GM12878 (cell line): ENCODE measurements around the gene IPO11. TPM values are rescaled to one million over a fixed set of nuclear protein-coding genes. Genes with fewer than 3 reads are reported as not detected.

Experiments used
- ATAC-seq: fragments of 200-7000 bp; cut with Tn5 transposase; 3 replicates; pipeline ENCODE4 v1.9.1; 2020; ENCODE audit warnings: mild to moderate bottlenecking, moderate library complexity
- BruUV-seq: library from RNA; stranded (reverse); fragments of 400-500 nt; replicated peaks from 2 replicates; lab custom pipeline; 2021; lab: Mats Ljungman, UMichigan
- CTCF ChIA-PET: fragments of 300-600 bp; sonication (Branson Sonifier 250); formaldehyde crosslinking; extraction: SDS; loops from one replicate; lab custom pipeline; 2021; ENCODE audit warnings: inconsistent platforms; lab: Yijun Ruan, JAX
- POLR2A ChIA-PET: fragments of 350-600 bp; formaldehyde crosslinking; extraction: SDS; loops from one replicate; lab custom pipeline; 2021; ENCODE audit warnings: inconsistent platforms; lab: Charles Lee
- RAD21 ChIA-PET: fragments of 300-600 bp; sonication (Branson Sonifier 250); formaldehyde crosslinking; loops from one replicate; lab custom pipeline; 2023; ENCODE audit warnings: antibody characterized with exemption; ENCODE audit not compliant: unreplicated experiment; lab: Charles Lee
- SMC1A ChIA-PET: fragments of 300-600 bp; sonication (Branson Sonifier 250); formaldehyde crosslinking; loops from one replicate; lab custom pipeline; 2023; ENCODE audit not compliant: unreplicated experiment, uncharacterized antibody; lab: Charles Lee
- DNase-seq: peaks from one replicate; pipeline ENCODE4 v3.0.0-alpha.2; 2011; ENCODE audit warnings: low read depth, low spot score
- FAIRE-seq: peaks from 3 replicates; lab custom pipeline; 2011; peaks lifted over from hg19 to GRCh38; lab: Jason Lieb, UNC
- H2AFZ ChIP-seq: 2 replicates; pipeline ENCODE4 v1.6.0; 2011; ENCODE audit warnings: low read depth, low read length, control low read depth; ENCODE audit not compliant: control insufficient read depth
- H3K27ac ChIP-seq: 2 replicates; pipeline ENCODE4 v1.5.1; 2011; ENCODE audit warnings: control low read depth; ENCODE audit not compliant: control insufficient read depth, insufficient read depth
- H3K27me3 ChIP-seq, 2 experiments: replicated peaks in 1 of 2; 2 replicates each; pipeline versions ENCODE4 v1.6.0 to v1.6.1; 2011; ENCODE audit warnings: low read length in 1 of 2; ENCODE audit not compliant: control insufficient read depth in 2 of 2, insufficient read depth in 2 of 2
- H3K36me3 ChIP-seq, 2 experiments: 2 replicates each; pipeline ENCODE4 v1.5.1; 2011; ENCODE audit warnings: low read length in 1 of 2; ENCODE audit not compliant: control insufficient read depth in 2 of 2, insufficient read depth in 2 of 2
- H3K4me1 ChIP-seq: 2 replicates; pipeline ENCODE4 v1.6.1; 2011; ENCODE audit warnings: mild to moderate bottlenecking, low read length, moderate library complexity, mixed read lengths; ENCODE audit not compliant: control insufficient read depth, insufficient read depth
- H3K4me2 ChIP-seq: 2 replicates; pipeline ENCODE4 v1.6.0; 2011; ENCODE audit warnings: control low read depth; ENCODE audit not compliant: control insufficient read depth, insufficient read depth
- H3K4me3 ChIP-seq: fragments of 200-600 bp; sonication (generic); 2 replicates; pipeline ENCODE4 v1.5.1; 2016
- H3K79me2 ChIP-seq: 2 replicates; pipeline ENCODE4 v1.6.0; 2011; ENCODE audit warnings: low read length; ENCODE audit not compliant: control insufficient read depth, insufficient read depth
- H3K9ac ChIP-seq: 2 replicates; pipeline ENCODE4 v1.8.0; 2011; ENCODE audit warnings: low read length, control low read depth, mixed read lengths; ENCODE audit not compliant: control insufficient read depth, insufficient read depth
- H3K9me3 ChIP-seq: replicated peaks from 3 replicates; pipeline ENCODE4 v1.5.1; 2011; ENCODE audit warnings: mild to moderate bottlenecking, low read length; ENCODE audit not compliant: control insufficient read depth, insufficient read depth
- H4K20me1 ChIP-seq: 2 replicates; pipeline ENCODE4 v1.6.0; 2011; ENCODE audit not compliant: control insufficient read depth, insufficient read depth
- EP300 ChIP-seq, 2 experiments: fragments of 150-350 bp in 1 of 2; IDR thresholded peaks; 2 replicates each; pipeline ENCODE4 v1.6.1; 2011 to 2012; ENCODE audit warnings: low read depth in 2 of 2, low read length in 2 of 2, borderline replicate concordance in 1 of 2, improper control_type of control experiment in 1 of 2, inconsistent platforms in 1 of 2; ENCODE audit not compliant: control insufficient read depth in 1 of 2
- PBX3 ChIP-seq: IDR thresholded peaks from 2 replicates; pipeline ENCODE4 v1.6.1; 2011; ENCODE audit warnings: mild to moderate bottlenecking, low read depth, low read length, moderate library complexity; ENCODE audit not compliant: insufficient replicate concordance
- SPI1 ChIP-seq: IDR thresholded peaks from 2 replicates; pipeline ENCODE4 v1.6.1; 2011; ENCODE audit warnings: low read depth, mild to moderate bottlenecking, low read length, moderate library complexity, borderline replicate concordance; ENCODE audit not compliant: insufficient read depth
- ZBTB33 ChIP-seq: fragments of 450-650 bp; IDR thresholded peaks from 2 replicates; pipeline ENCODE4 v1.6.1; 2017; ENCODE audit warnings: mild to moderate bottlenecking
- WGBS: methylation state at CpG from one replicate; pipeline ENCODE4 v1.1.6; 2016; ENCODE audit warnings: low lambda C conversion rate; ENCODE audit not compliant: insufficient replicate concordance, insufficient coverage; ENCODE audit errors: missing lambda C conversion rate; 5-methylcytosine and 5-hydroxymethylcytosine counted together
- in situ Hi-C: fragments of 300-500 bp; cut with MboI; formaldehyde crosslinking; loops from 9 replicates; pipeline ENCODE4 v1.14.3; 2018; ENCODE audit warnings: mixed read lengths
- intact Hi-C: fragments of 100-400 bp; cut with micrococcal nuclease; formaldehyde crosslinking; loops from one replicate; pipeline ENCODE4 v1.14.2; 2022; ENCODE audit not compliant: unreplicated experiment
- polyA plus RNA-seq, 11 experiments: library from polyadenylated mRNA; depleted of rRNA in 4 of 11; unstranded in 6 of 11; stranded (reverse) in 5 of 11; fragments of >200 nt; fragmentation: Nextera tagmentation in 4 of 11; fragmentation: Illumina TruSeq in 1 of 11; extraction: Ambion mirVana in 4 of 11; extraction: Trizol in 1 of 11; gene quantifications; 1 replicate in 1 of 11; 2 replicates in 10 of 11; pipeline versions ENCODE4 v1.2.1 to v1.2.3, GENCODE V29; 2011 to 2016; ENCODE audit warnings: inconsistent platforms in 2 of 11, missing spikeins in 2 of 11, low read depth in 1 of 11
- total RNA-seq, 4 experiments: library from RNA; depleted of rRNA in 3 of 4; stranded (reverse); fragments of >200 nt in 3 of 4; fragmentation: Illumina TruSeq in 1 of 4; extraction: Trizol in 1 of 4; gene quantifications; 2 replicates each; pipeline versions ENCODE4 v1.2.1 to v1.2.3, GENCODE V29; 2013 to 2021

The IPO11 gene
- total and polyA plus RNA-seq, 10 of the 15 experiments (the other 5 are each of a cell fraction or from before 2014, with no cell fraction given), result 14.1 to 49.3 (median 29.8) TPM

- H3K4me1 ChIP-seq, result no peaks in the 10 kb centered on the region
- ChIA-PET POLR2A (no interaction called here), CTCF (interaction anchor here (1.1 kb wide), 1 partner anchor 9 kb away, joined by 4 read pairs; no protein-coding TSS in a partner anchor), SMC1A (interaction anchor here (1.7 kb wide), 1 partner anchor 8 kb away, joined by 4 read pairs; no protein-coding TSS in a partner anchor), RAD21 (no interaction called here)
- WGBS, result 73% methylated on average over 10 of the region's 10 CpGs
- DNase-seq (no peak), ATAC-seq (no peak), FAIRE-seq (no peak)
- no peak overlapping the region for H3K9ac ChIP-seq
- no peak overlapping the region for H3K27ac ChIP-seq
- no peaks in the 10 kb centered on the region for H3K9me3 ChIP-seq
- no peaks in the 10 kb centered on the region; a peak in 2 of 4 replicates for H3K36me3 ChIP-seq
- H3K4me3 ChIP-seq, result no peak overlapping the region
- H4K20me1 ChIP-seq, result no peaks in the 10 kb centered on the region
- no peak for TF ChIP-seq PBX3
- TF ChIP-seq SPI1, result peak; percentile 26; the same call in 1 of the 2 replicates
- TF ChIP-seq ZBTB33, result no peak
- TF ChIP-seq EP300 (IDR thresholded peaks at IDR 0.05; ENCODE audit: borderline replicate concordance in 1 of 2, control insufficient read depth in 1 of 2, low read depth in 2 of 2, low read length in 2 of 2), result no peak
- no TSS peak for BruUV-seq
- in situ Hi-C loops, result no loop called here
- no peak overlapping the region for H2AFZ ChIP-seq
- H3K27me3 ChIP-seq, result no peaks in the 10 kb centered on the region
- no peak overlapping the region for H3K4me2 ChIP-seq
- H3K79me2 ChIP-seq, result no peaks in the 10 kb centered on the region
- intact Hi-C loops, result no loop called here
Measured at GRCh38 chr5:62502456-62503101, 90.0 kb downstream of the IPO11 start.
